ENCODE data around the gene RELT.

DNA sequence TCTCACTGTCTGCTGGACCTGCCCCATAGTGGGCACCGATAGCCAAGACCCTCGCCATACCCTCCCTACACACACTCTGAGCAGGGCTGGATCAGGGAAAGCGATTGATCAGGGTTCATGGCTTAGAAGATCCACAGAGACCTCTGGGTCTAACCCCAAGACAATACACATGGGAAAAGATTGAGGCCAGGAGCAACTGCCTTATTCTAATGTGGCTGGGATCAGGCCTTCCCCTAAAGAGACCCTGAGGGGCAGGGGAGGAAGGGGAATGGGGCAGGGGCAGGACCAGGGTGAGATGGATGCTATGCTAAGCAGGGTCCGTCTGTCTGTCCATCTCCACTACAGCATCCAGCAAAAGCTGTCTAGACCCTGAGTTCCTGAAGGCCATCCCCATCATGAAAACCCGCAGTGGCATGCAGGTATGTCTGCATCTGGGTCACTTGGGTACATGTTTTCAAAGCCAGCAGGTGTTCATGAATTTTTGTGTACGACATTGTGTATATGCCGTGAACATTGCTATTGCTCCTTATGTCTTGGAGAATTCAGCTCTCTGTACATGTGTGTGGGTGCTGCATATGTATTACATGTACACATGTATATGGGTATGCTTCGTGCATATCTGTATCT, 15.3 kb upstream of the RELT start:
- no peak for TF ChIP-seq POLR2A (IDR thresholded peaks at IDR 0.05)
- TF ChIP-seq, protein P1, sequence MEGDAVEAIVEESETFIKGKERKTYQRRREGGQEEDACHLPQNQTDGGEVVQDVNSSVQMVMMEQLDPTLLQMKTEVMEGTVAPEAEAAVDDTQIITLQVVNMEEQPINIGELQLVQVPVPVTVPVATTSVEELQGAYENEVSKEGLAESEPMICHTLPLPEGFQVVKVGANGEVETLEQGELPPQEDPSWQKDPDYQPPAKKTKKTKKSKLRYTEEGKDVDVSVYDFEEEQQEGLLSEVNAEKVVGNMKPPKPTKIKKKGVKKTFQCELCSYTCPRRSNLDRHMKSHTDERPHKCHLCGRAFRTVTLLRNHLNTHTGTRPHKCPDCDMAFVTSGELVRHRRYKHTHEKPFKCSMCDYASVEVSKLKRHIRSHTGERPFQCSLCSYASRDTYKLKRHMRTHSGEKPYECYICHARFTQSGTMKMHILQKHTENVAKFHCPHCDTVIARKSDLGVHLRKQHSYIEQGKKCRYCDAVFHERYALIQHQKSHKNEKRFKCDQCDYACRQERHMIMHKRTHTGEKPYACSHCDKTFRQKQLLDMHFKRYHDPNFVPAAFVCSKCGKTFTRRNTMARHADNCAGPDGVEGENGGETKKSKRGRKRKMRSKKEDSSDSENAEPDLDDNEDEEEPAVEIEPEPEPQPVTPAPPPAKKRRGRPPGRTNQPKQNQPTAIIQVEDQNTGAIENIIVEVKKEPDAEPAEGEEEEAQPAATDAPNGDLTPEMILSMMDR (IDR thresholded peaks at IDR 0.05 in 8 of 11, conservative IDR thresholded peaks at IDR 0.05 in 3 of 11): peak in 1 of 11 experiments; percentile 5

Data from spleen (tissue), 7 donors.